Fibroblast of lung (primary cell): ENCODE results near the gene MISP.

Experiments used
- CTCF ChIP-seq, 2 donors: IDR thresholded peaks in 1 of 2; conservative IDR thresholded peaks in 1 of 2; 1 replicate in 1 of 2; 2 replicates in 1 of 2; pipeline ENCODE4 v1.5.1; 2011 to 2012; ENCODE audit warnings: low read length in 2 of 2, control low read depth in 1 of 2, inconsistent platforms in 1 of 2, low read depth in 1 of 2, mild to moderate bottlenecking in 1 of 2
- EZH2 ChIP-seq: IDR thresholded peaks from 2 replicates; pipeline ENCODE4 v1.5.1; 2012; ENCODE audit warnings: low read length, control low read depth, mild to moderate bottlenecking; ENCODE audit errors: missing control alignments

GRCh38 chr19:791567-792305, 40.8 kb downstream of the MISP start:
- TF ChIP-seq CTCF (conservative IDR thresholded peaks at IDR 0.05 in 1 of 2, IDR thresholded peaks at IDR 0.05 in 1 of 2; ENCODE audit: low read depth in 1 of 2, low read length in 2 of 2) = no peak
- TF ChIP-seq EZH2 = no peak
